HCT116 (cell line): ENCODE data around the gene ALDH3B1.

Experiments used
- EZH2 ChIP-seq: fragments of 200-600 bp; sonication (generic); IDR thresholded peaks from 2 replicates; pipeline ENCODE4 v1.6.1; 2017; ENCODE audit warnings: antibody characterized with exemption, mixed run types
- EZH2phosphoT487 ChIP-seq: fragments of 200-600 bp; IDR thresholded peaks from 2 replicates; pipeline ENCODE4 v1.6.1; 2018; ENCODE audit warnings: antibody characterized with exemption, borderline replicate concordance
- POLR2A ChIP-seq: IDR thresholded peaks from 2 replicates; pipeline ENCODE4 v1.7.0; 2011; ENCODE audit warnings: borderline replicate concordance; ENCODE audit not compliant: insufficient read depth, insufficient read length; ENCODE audit errors: extremely low read depth
- RAD21 ChIP-seq: IDR thresholded peaks from 2 replicates; pipeline ENCODE4 v1.6.1; 2012; ENCODE audit warnings: low read depth, mild to moderate bottlenecking
- SIN3A ChIP-seq: IDR thresholded peaks from 2 replicates; pipeline ENCODE4 v1.6.1; 2012; ENCODE audit warnings: low read depth
- TCF7L2 ChIP-seq: IDR thresholded peaks from 2 replicates; pipeline ENCODE4 v1.7.0; 2011; ENCODE audit warnings: borderline replicate concordance, inconsistent platforms; ENCODE audit not compliant: insufficient read depth, insufficient read length; ENCODE audit errors: extremely low read depth
- YY1 ChIP-seq: IDR thresholded peaks from 2 replicates; pipeline ENCODE4 v1.6.1; 2011; ENCODE audit warnings: low read length, low read depth, moderate library complexity, mild to moderate bottlenecking; ENCODE audit not compliant: insufficient replicate concordance; ENCODE audit errors: extremely low read depth
- ZFX ChIP-seq: fragments of 450-650 bp; IDR thresholded peaks from 2 replicates; pipeline ENCODE4 v1.6.1; 2017
- ZNF274 ChIP-seq: fragments of 200-500 bp; sonication (Bioruptor generic); IDR thresholded peaks from 2 replicates; pipeline ENCODE4 v1.6.1; 2014; ENCODE audit warnings: mild to moderate bottlenecking, low read depth, low read length, inconsistent platforms
- TF ChIP-seq, protein P1 (sequence below): IDR thresholded peaks from 2 replicates; pipeline ENCODE4 v1.6.1; 2012
- TF ChIP-seq, protein P2 (sequence below), 3 experiments: fragments of 200-600 bp in 1 of 3; sonication (generic) in 1 of 3; IDR thresholded peaks in 2 of 3; conservative IDR thresholded peaks in 1 of 3; 2 replicates each; pipeline ENCODE4 v1.5.1; 2012 to 2017; ENCODE audit warnings: low read depth in 2 of 3, low read length in 2 of 3, antibody characterized with exemption in 1 of 3, borderline replicate concordance in 1 of 3, control low read depth in 1 of 3, mild to moderate bottlenecking in 1 of 3, mixed read lengths in 1 of 3, mixed run types in 1 of 3, moderate library complexity in 1 of 3; ENCODE audit not compliant: insufficient read depth in 1 of 3

DNA sequence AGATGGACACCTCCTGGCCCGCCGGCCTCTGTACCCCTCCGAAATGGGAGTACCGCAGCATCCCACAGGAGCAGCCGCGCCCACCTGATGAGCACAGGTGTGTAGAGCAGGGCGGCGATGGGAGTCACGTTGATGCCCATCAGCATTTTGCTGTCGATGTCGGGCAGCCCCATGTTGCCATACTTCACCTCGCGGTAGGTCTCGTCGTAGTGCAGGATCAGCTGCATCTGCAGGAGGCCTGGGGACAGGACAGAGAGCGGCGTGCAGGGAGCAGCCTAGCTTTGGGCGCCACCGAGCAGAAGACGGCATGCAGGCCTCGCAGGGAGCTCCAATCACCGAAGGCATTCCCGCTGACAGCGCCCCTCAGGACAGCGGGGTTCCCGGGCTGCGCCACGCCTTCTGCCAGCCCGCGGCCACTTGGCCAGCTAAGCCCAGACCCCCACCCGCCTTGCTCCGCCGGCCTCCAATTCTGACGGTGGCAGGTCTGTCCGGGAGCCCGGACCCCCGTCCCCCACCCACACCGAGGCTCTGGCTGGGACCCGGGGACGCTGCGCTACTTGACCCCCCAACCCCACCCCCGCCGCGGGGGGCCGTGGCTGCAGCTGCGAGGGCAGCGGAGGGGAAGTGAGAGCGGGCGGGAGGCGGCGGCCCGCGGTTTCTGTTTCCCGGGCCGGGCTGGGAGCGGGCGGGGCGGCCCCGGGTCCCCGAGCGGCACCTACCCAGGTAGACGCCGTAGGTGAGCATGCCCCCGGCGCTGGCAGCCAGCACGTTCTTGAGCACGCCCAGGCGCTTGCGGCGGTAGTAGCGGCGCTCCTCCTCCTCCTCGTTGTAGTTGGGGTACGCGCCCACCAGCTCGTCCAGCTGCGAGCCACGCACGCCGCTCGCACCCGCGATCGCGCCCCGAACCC, 6.9 kb upstream of the ALDH3B1 start:
- TF ChIP-seq POLR2A (no peak), SIN3A (no peak), RAD21 (no peak), ZFX (no peak), ZNF274 (no peak), TCF7L2 (no peak), EZH2phosphoT487 (no peak), YY1 (no peak), EZH2 (no peak)
- TF ChIP-seq, protein P1, sequence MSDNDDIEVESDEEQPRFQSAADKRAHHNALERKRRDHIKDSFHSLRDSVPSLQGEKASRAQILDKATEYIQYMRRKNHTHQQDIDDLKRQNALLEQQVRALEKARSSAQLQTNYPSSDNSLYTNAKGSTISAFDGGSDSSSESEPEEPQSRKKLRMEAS, result no peak
- TF ChIP-seq, protein P2, sequence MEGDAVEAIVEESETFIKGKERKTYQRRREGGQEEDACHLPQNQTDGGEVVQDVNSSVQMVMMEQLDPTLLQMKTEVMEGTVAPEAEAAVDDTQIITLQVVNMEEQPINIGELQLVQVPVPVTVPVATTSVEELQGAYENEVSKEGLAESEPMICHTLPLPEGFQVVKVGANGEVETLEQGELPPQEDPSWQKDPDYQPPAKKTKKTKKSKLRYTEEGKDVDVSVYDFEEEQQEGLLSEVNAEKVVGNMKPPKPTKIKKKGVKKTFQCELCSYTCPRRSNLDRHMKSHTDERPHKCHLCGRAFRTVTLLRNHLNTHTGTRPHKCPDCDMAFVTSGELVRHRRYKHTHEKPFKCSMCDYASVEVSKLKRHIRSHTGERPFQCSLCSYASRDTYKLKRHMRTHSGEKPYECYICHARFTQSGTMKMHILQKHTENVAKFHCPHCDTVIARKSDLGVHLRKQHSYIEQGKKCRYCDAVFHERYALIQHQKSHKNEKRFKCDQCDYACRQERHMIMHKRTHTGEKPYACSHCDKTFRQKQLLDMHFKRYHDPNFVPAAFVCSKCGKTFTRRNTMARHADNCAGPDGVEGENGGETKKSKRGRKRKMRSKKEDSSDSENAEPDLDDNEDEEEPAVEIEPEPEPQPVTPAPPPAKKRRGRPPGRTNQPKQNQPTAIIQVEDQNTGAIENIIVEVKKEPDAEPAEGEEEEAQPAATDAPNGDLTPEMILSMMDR (IDR thresholded peaks at IDR 0.05 in 2 of 3, conservative IDR thresholded peaks at IDR 0.05 in 1 of 3; ENCODE audit: borderline replicate concordance in 1 of 3, insufficient read depth in 1 of 3, low read depth in 2 of 3, low read length in 2 of 3), result no peak
